OCI-LY1 (cell line): ENCODE measurements around the gene KLHL25.

Source experiments
- EZH2 ChIP-seq: fragments of 200-600 bp; sonication (generic), shearing (Covaris generic); IDR thresholded peaks from 2 replicates; pipeline ENCODE4 v1.8.0; 2017; ENCODE audit warnings: borderline replicate concordance, mixed run types, mild to moderate bottlenecking, antibody characterized with exemption, low read length, moderate library complexity, mixed read lengths
- TF ChIP-seq, protein P1 (sequence below): fragments of 200-600 bp; sonication (generic), shearing (Covaris generic); IDR thresholded peaks from 2 replicates; pipeline ENCODE4 v1.5.1; 2017; ENCODE audit warnings: mild to moderate bottlenecking, antibody characterized with exemption, low read length, moderate library complexity, mixed read lengths

DNA sequence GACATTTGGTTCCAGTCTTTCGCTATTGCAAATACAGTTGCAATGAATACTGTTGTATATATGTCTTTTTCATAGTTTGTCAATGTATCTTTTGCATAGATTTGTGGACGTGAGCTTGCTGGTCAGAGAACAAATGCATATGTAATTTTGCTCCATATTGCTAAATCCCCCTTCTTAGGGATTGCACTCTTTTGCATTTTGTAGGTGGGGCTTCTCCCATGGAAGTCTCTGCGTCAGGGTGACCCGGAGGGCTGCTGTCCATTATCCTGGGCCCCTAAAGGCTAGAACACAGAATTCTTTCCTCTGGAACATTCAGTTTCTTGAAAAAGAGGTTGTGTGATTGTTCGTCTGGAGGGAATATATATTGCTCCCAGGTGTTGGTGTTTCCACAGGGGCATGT lies 25.2 kb upstream of the KLHL25 start:
- TF ChIP-seq, protein P1, sequence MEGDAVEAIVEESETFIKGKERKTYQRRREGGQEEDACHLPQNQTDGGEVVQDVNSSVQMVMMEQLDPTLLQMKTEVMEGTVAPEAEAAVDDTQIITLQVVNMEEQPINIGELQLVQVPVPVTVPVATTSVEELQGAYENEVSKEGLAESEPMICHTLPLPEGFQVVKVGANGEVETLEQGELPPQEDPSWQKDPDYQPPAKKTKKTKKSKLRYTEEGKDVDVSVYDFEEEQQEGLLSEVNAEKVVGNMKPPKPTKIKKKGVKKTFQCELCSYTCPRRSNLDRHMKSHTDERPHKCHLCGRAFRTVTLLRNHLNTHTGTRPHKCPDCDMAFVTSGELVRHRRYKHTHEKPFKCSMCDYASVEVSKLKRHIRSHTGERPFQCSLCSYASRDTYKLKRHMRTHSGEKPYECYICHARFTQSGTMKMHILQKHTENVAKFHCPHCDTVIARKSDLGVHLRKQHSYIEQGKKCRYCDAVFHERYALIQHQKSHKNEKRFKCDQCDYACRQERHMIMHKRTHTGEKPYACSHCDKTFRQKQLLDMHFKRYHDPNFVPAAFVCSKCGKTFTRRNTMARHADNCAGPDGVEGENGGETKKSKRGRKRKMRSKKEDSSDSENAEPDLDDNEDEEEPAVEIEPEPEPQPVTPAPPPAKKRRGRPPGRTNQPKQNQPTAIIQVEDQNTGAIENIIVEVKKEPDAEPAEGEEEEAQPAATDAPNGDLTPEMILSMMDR = no peak
- TF ChIP-seq EZH2 = no peak
